K562 (cell line): ENCODE measurements around the gene COL26A1. TPM values are rescaled to one million over a fixed set of nuclear protein-coding genes. Genes with fewer than 3 reads are reported as not detected.

Source experiments
- COPS2 ChIP-seq: fragments of 450-650 bp; conservative IDR thresholded peaks from 2 replicates; pipeline ENCODE4 v1.6.1; 2016; ENCODE audit warnings: mild to moderate bottlenecking, moderate library complexity
- FOXA3 ChIP-seq, 2 experiments: fragments of 450-650 bp in 1 of 2; sonication (generic) in 1 of 2; formaldehyde crosslinking; IDR thresholded peaks in 1 of 2; conservative IDR thresholded peaks in 1 of 2; 2 replicates each; pipeline versions ENCODE4 v1.4.0 to v1.8.0; 2020 to 2022; ENCODE audit warnings: mild to moderate bottlenecking in 2 of 2, missing genetic modification reagents in 1 of 2
- KAT7 ChIP-seq: sonication (generic); formaldehyde crosslinking; IDR thresholded peaks from 2 replicates; pipeline ENCODE4 v1.8.0; 2022; ENCODE audit warnings: missing genetic modification reagents, mild to moderate bottlenecking, borderline replicate concordance
- RB1 ChIP-seq: fragments of 450-650 bp; IDR thresholded peaks from 2 replicates; pipeline ENCODE4 v1.6.1; 2017; ENCODE audit warnings: low read depth, mild to moderate bottlenecking
- TAF1 ChIP-seq: IDR thresholded peaks from 2 replicates; pipeline ENCODE4 v1.6.1; 2011; ENCODE audit warnings: mild to moderate bottlenecking, low read length, moderate library complexity; ENCODE audit not compliant: insufficient read depth, control insufficient read depth, severe bottlenecking; ENCODE audit errors: extremely low read depth
- TCF3 ChIP-seq: sonication (generic); formaldehyde crosslinking; IDR thresholded peaks from 2 replicates; pipeline ENCODE4 v1.4.0; 2020; ENCODE audit warnings: mild to moderate bottlenecking, missing genetic modification reagents
- ZNF717 ChIP-seq: fragments of 250-450 bp; sonication (Bioruptor Pico); IDR thresholded peaks from 2 replicates; pipeline ENCODE4 v1.5.0; 2021
- ZNF75A ChIP-seq: fragments of 450-650 bp; formaldehyde crosslinking; IDR thresholded peaks from 2 replicates; pipeline ENCODE4 v1.4.0; 2020; ENCODE audit warnings: mild to moderate bottlenecking
- polyA plus RNA-seq, 8 experiments: library from polyadenylated mRNA; depleted of rRNA in 4 of 8; stranded (reverse) in 5 of 8; unstranded in 3 of 8; fragments of >200 nt; fragmentation: Nextera tagmentation in 2 of 8; fragmentation: Illumina TruSeq in 1 of 8; extraction: Ambion mirVana in 2 of 8; extraction: Trizol in 1 of 8; gene quantifications; 2 replicates each; pipeline versions ENCODE4 v1.2.1 to v1.2.3, GENCODE V29; 2011 to 2014; ENCODE audit warnings: inconsistent platforms in 1 of 8, missing spikeins in 1 of 8
- total RNA-seq, 7 experiments: library from RNA; depleted of rRNA in 6 of 7; stranded (reverse); fragments of >200 nt in 6 of 7; fragmentation: Illumina TruSeq in 2 of 7; extraction: Trizol in 2 of 7; gene quantifications; 2 replicates each; pipeline versions ENCODE4 v1.2.1 to v1.2.3, GENCODE V29; 2011 to 2021; ENCODE audit warnings: low replicate concordance in 1 of 7
- TF ChIP-seq, protein P1 (sequence below): sonication (generic); IDR thresholded peaks from 2 replicates; pipeline ENCODE4 v1.6.1; 2016
- TF ChIP-seq, protein P2 (sequence below): fragments of 250-450 bp; sonication (Bioruptor Pico); IDR thresholded peaks from 2 replicates; pipeline ENCODE4 v1.5.0; 2020; ENCODE audit warnings: mild to moderate bottlenecking, borderline replicate concordance

COL26A1 gene
- total and polyA plus RNA-seq, 9 of the 15 experiments (the other 6 are each of a cell fraction or from before 2014, with no cell fraction given), result 0.04 to 0.39 (median 0.07) TPM; not detected in 5

DNA sequence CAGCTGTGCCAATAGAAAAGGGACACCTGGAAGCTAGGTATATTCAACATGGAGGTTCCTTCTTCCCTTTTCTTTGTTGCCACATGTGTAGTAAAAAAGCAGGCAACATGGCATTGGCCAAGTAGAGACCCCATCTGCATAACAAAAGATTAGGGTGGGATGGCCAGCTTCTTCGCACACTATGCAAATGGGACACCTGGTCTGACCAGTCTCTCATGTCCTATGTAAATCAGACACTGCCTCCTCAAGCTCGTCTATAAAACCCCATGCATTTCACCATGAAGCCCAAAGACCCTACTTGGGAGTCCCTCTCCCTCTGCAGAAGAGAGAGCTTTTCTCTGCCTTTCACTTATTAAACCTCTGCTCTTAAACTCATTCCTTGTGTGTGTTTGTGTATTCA, 212.5 kb downstream of the COL26A1 start (continued):
- TF ChIP-seq ZNF717 (CRISPR knock-in tag) (no peak), KAT7 (CRISPR knock-in tag) (no peak), RB1 (no peak), TAF1 (no peak), ZNF75A (CRISPR knock-in tag) (no peak), TCF3 (CRISPR knock-in tag) (no peak), FOXA3 (CRISPR knock-in tag; conservative IDR thresholded peaks at IDR 0.05 in 1 of 2, IDR thresholded peaks at IDR 0.05 in 1 of 2) (no peak), COPS2 (no peak)
- TF ChIP-seq, protein P1, sequence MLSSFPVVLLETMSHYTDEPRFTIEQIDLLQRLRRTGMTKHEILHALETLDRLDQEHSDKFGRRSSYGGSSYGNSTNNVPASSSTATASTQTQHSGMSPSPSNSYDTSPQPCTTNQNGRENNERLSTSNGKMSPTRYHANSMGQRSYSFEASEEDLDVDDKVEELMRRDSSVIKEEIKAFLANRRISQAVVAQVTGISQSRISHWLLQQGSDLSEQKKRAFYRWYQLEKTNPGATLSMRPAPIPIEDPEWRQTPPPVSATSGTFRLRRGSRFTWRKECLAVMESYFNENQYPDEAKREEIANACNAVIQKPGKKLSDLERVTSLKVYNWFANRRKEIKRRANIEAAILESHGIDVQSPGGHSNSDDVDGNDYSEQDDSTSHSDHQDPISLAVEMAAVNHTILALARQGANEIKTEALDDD, result no peak
- TF ChIP-seq, protein P2, sequence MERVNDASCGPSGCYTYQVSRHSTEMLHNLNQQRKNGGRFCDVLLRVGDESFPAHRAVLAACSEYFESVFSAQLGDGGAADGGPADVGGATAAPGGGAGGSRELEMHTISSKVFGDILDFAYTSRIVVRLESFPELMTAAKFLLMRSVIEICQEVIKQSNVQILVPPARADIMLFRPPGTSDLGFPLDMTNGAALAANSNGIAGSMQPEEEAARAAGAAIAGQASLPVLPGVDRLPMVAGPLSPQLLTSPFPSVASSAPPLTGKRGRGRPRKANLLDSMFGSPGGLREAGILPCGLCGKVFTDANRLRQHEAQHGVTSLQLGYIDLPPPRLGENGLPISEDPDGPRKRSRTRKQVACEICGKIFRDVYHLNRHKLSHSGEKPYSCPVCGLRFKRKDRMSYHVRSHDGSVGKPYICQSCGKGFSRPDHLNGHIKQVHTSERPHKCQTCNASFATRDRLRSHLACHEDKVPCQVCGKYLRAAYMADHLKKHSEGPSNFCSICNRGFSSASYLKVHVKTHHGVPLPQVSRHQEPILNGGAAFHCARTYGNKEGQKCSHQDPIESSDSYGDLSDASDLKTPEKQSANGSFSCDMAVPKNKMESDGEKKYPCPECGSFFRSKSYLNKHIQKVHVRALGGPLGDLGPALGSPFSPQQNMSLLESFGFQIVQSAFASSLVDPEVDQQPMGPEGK (CRISPR knock-in tag), result no peak
